HCT116 (cell line): ENCODE data around the gene KCND2. TPM values are rescaled to one million over a fixed set of nuclear protein-coding genes. Genes with fewer than 3 reads are reported as not detected.
"Not testable (repeated sequence)": the region's sequence is repeated elsewhere in the genome, so short reads cannot be mapped to it uniquely, and the experiment has no call there.

ENCODE experiments used
- ATAC-seq: fragments of 200-7000 bp; cut with Tn5 transposase; 2 replicates; pipeline ENCODE4 v1.9.1; 2020; ENCODE audit warnings: mild to moderate bottlenecking, moderate library complexity
- BruUV-seq: library from RNA; stranded (reverse); fragments of 400-500 nt; replicated peaks from 2 replicates; lab custom pipeline; 2021; lab: Mats Ljungman, UMichigan
- CTCF ChIA-PET: fragments of 300-600 bp; sonication (Branson Sonifier 250); formaldehyde crosslinking; loops from one replicate; lab custom pipeline; 2021; ENCODE audit warnings: antibody characterized with exemption; lab: Charles Lee
- POLR2A ChIA-PET: fragments of 300-600, 350-600 bp; sonication (Branson Sonifier 250); formaldehyde crosslinking; loops from one replicate; lab custom pipeline; 2021; ENCODE audit warnings: antibody characterized with exemption; lab: Charles Lee
- RAD21 ChIA-PET, 2 experiments: fragments of 300-600 bp; sonication (Branson Sonifier 250); formaldehyde crosslinking; loops; one replicate each; lab custom pipeline; 2023; ENCODE audit warnings: low total read pairs in 2 of 2; ENCODE audit not compliant: uncharacterized antibody in 2 of 2, unreplicated experiment in 2 of 2, low non-redundant PET in 1 of 2; lab: Charles Lee
- DNase-seq: peaks from one replicate; pipeline ENCODE4 v3.0.0-alpha.2; 2010; ENCODE audit warnings: low read depth, low spot score
- H2AFZ ChIP-seq: fragments of 200-600 bp; shearing (Covaris generic), sonication (generic); 2 replicates; pipeline ENCODE4 v1.6.1; 2017; ENCODE audit warnings: low read depth, mixed run types, mixed read lengths, antibody characterized with exemption, low read length; ENCODE audit not compliant: poor library complexity, severe bottlenecking
- H3K27ac ChIP-seq: 2 replicates; pipeline ENCODE4 v1.5.1; 2012; ENCODE audit warnings: low read depth, low read length
- H3K27me3 ChIP-seq: fragments of 200-600 bp; sonication (generic); 2 replicates; pipeline ENCODE4 v1.6.1; 2016; ENCODE audit warnings: mixed run types, low read length, mixed read lengths; ENCODE audit not compliant: insufficient read depth
- H3K36me3 ChIP-seq, 2 experiments: fragments of 200-500 bp in 1 of 2; fragments of 200-600 bp in 1 of 2; sonication (Bioruptor generic) in 1 of 2; sonication (generic) in 1 of 2; 2 replicates each; pipeline versions ENCODE4 v1.5.1 to v1.6.1; 2014 to 2016; ENCODE audit warnings: low read length in 2 of 2, inconsistent platforms in 1 of 2, mixed read lengths in 1 of 2, mixed run types in 1 of 2; ENCODE audit not compliant: insufficient read depth in 2 of 2, control insufficient read depth in 1 of 2
- H3K4me1 ChIP-seq, 2 experiments: fragments of 200-600 bp in 1 of 2; sonication (generic) in 1 of 2; 2 replicates each; pipeline versions ENCODE4 v1.5.1 to v1.6.1; 2012 to 2017; ENCODE audit warnings: low read length in 2 of 2, inconsistent platforms in 1 of 2, mild to moderate bottlenecking in 1 of 2, mixed read lengths in 1 of 2, mixed run types in 1 of 2, moderate library complexity in 1 of 2; ENCODE audit not compliant: insufficient read depth in 2 of 2, control insufficient read depth in 1 of 2
- H3K4me2 ChIP-seq: fragments of 200-600 bp; sonication (generic); 2 replicates; pipeline ENCODE4 v1.6.1; 2017; ENCODE audit warnings: mixed run types, low read length, mixed read lengths
- H3K4me3 ChIP-seq, 2 experiments: fragments of 200-600 bp in 1 of 2; sonication (generic) in 1 of 2; replicated peaks in 1 of 2; 2 replicates each; pipeline ENCODE4 v1.5.1; 2011 to 2016; ENCODE audit warnings: low read length in 2 of 2, control low read depth in 1 of 2, low read depth in 1 of 2, mild to moderate bottlenecking in 1 of 2, mixed read lengths in 1 of 2, mixed run types in 1 of 2
- H3K79me2 ChIP-seq: fragments of 200-600 bp; sonication (generic); 2 replicates; pipeline ENCODE4 v1.6.1; 2017; ENCODE audit warnings: mild to moderate bottlenecking, mixed run types, low read length, moderate library complexity, mixed read lengths; ENCODE audit not compliant: insufficient read depth
- H3K9ac ChIP-seq: fragments of 200-600 bp; sonication (generic); 2 replicates; pipeline ENCODE4 v1.6.1; 2016; ENCODE audit warnings: low read length, mixed read lengths
- H3K9me2 ChIP-seq: fragments of 200-600 bp; sonication (generic), shearing (Covaris generic); 2 replicates; pipeline ENCODE4 v1.6.1; 2017; ENCODE audit warnings: mixed run types, mild to moderate bottlenecking, moderate library complexity; ENCODE audit not compliant: insufficient read depth
- H3K9me3 ChIP-seq, 2 experiments: fragments of 200-500 bp in 1 of 2; fragments of 200-600 bp in 1 of 2; sonication (Bioruptor generic) in 1 of 2; sonication (generic) in 1 of 2; 2 replicates each; pipeline ENCODE4 v1.6.1; 2014 to 2017; ENCODE audit warnings: low read length in 2 of 2, mixed read lengths in 2 of 2, inconsistent platforms in 1 of 2, low read depth in 1 of 2, mild to moderate bottlenecking in 1 of 2, mixed run types in 1 of 2, moderate library complexity in 1 of 2; ENCODE audit not compliant: control insufficient read depth in 1 of 2, insufficient read depth in 1 of 2
- H4K20me1 ChIP-seq: fragments of 200-600 bp; sonication (generic), shearing (Covaris generic); 2 replicates; pipeline ENCODE4 v1.6.1; 2017; ENCODE audit warnings: mixed run types, mild to moderate bottlenecking, moderate library complexity; ENCODE audit not compliant: insufficient read depth
- CEBPB ChIP-seq: IDR thresholded peaks from 2 replicates; pipeline ENCODE4 v1.6.1; 2012; ENCODE audit warnings: low read depth
- POLR2AphosphoS5 ChIP-seq: IDR thresholded peaks from 2 replicates; pipeline ENCODE4 v1.6.1; 2011; ENCODE audit warnings: mild to moderate bottlenecking, low read depth, low read length, moderate library complexity
- RAD21 ChIP-seq: IDR thresholded peaks from 2 replicates; pipeline ENCODE4 v1.6.1; 2012; ENCODE audit warnings: low read depth, mild to moderate bottlenecking
- SIN3A ChIP-seq: IDR thresholded peaks from 2 replicates; pipeline ENCODE4 v1.6.1; 2012; ENCODE audit warnings: low read depth
- intact Hi-C: fragments of 100-400 bp; cut with micrococcal nuclease; formaldehyde crosslinking; loops from 2 replicates; pipeline ENCODE4 v1.10.0; 2022
- total RNA-seq: library from RNA; stranded (reverse); gene quantifications from one replicate; pipeline ENCODE4 v1.2.1, GENCODE V29; 2021; ENCODE audit not compliant: unreplicated experiment

KCND2 gene
- total RNA-seq, 1 experiment from 2014 or later = 0.05 TPM

GRCh38 chr7:120700796-120701195 is 427.8 kb downstream of the KCND2 start:
- H3K4me1 ChIP-seq = no peaks in the 10 kb centered on the region
- no peaks in the 10 kb centered on the region for H4K20me1 ChIP-seq
- no peak overlapping the region for H3K4me3 ChIP-seq
- no peaks in the 10 kb centered on the region for H3K36me3 ChIP-seq
- intact Hi-C loops = no loop called here
- no peaks in the 10 kb centered on the region for H3K27me3 ChIP-seq
- DNase-seq (no peak), ATAC-seq (no peak)
- no peak overlapping the region for H3K4me2 ChIP-seq
- no peak overlapping the region for H2AFZ ChIP-seq
- H3K79me2 ChIP-seq = no peaks in the 10 kb centered on the region
- ChIA-PET CTCF (no interaction called here), RAD21 (no interaction called here), POLR2A (no interaction called here)
- BruUV-seq = no TSS peak
- TF ChIP-seq CEBPB = no peak
- no peak for TF ChIP-seq SIN3A
- no peak for TF ChIP-seq POLR2AphosphoS5
- no peak for TF ChIP-seq RAD21
- H3K27ac ChIP-seq = no peak overlapping the region
- no peaks in the 10 kb centered on the region for H3K9me3 ChIP-seq
- H3K9ac ChIP-seq = no peak overlapping the region
- H3K9me2 ChIP-seq = no peaks in the 10 kb centered on the region

GRCh38 chr7:120702408-120702807 is 429.4 kb downstream of the KCND2 start:
- H3K9me3 ChIP-seq, POLR2A ChIA-PET, H3K9ac ChIP-seq, intact Hi-C loops, H3K4me1 ChIP-seq, H3K4me3 ChIP-seq, H3K79me2 ChIP-seq, ATAC-seq, H3K27me3 ChIP-seq, H3K9me2 ChIP-seq, CTCF ChIA-PET, H3K27ac ChIP-seq, BruUV-seq, H4K20me1 ChIP-seq, DNase-seq, H3K4me2 ChIP-seq, H3K36me3 ChIP-seq, H2AFZ ChIP-seq, RAD21 ChIA-PET: not testable (repeated sequence)
